Measurements from ENCODE around the gene HOXA13. TPM values are rescaled to one million over a fixed set of nuclear protein-coding genes. Genes with fewer than 3 reads are reported as not detected.

HOXA13 gene
- total RNA-seq, 1 donor from 2014 or later = not detected

DNA sequence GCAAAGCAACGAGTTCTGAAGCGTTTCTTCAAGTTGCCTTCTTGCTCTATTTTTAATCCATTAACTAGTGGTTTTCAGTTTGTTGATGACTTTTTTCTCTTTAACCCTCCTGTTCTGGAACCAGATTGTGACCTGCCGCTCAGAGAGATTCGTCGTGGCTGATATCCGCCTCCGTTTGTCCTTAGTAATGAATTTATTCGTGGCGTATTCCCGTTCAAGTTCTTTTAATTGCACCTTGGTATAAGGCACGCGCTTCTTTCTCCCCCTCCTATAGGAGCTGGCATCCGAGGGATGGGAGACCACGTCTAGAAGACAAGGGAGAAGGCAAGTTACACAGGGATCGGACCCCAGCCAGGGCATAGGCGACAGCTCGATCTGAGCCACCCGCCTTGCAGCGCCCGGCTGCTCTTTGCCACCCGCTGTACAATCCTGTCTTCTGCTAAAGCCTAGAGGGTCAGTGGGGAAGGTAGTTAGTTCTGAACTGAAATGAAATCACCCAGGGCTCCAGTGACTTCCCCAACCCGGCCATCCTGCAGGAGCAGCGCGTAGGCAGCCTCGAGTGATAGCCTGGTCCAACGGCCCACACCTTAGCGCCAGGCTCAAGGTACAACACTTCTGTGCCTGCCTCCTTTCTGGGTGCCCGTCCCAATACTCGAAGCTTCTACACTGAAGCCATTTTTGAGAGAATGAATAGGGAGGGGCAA is 1.6 kb downstream of the HOXA13 start:
- ATAC-seq (no peak), DNase-seq (ENCODE audit: missing footprints) (no peak)
- intact Hi-C loops (cut with DNase I) = loop anchor here (5.0 kb wide), 4 partner anchors 379 to 1654 kb away; no protein-coding TSS in a partner anchor

DNA sequence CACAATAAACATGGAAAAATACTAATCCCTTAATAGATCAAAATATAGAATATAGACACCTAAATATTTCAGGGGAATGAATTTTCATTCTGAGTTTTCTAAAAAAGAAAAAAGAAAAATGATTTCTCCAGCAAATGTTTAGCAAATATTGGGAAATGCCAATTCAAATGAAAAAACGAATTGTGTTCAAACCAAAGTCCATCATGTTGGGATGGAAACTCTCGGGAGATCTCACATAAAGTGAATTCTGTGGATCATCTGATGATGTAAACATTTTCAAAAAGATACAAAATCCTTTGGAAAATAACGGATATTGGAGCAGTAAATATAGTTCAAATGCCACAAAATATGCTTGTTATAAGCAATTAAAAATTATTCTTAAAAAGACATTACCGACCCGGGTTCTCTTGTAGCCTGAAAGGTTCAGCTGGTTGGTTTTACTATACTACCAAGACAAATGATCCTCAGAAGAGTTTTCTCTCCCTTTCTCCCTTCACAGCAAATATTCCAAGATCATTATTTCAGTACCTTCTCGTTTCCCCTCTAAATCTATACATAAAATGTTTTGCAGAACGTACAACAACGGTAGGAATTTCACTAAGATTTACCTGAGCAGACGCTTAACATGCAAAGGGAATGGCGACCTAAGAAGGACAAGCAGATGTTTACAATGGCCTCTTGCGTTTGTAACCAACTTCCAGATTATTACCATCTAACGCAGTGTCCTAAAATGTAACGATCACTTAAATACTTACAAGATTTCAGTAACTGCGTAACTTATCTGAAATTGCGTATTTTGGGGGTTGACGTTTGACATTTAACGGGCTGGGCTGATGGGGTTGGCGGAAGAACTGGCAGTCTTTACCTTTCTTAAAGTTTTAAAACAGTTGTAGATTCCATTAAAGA is 2.5 kb downstream of the HOXA13 start:
- intact Hi-C loops (cut with DNase I) = loop anchor here (2.0 to 5.0 kb wide), 5 partner anchors 380 to 1655 kb away; no protein-coding TSS in a partner anchor
- DNase-seq (ENCODE audit: missing footprints) = no peak
- ATAC-seq = no peak

DNA sequence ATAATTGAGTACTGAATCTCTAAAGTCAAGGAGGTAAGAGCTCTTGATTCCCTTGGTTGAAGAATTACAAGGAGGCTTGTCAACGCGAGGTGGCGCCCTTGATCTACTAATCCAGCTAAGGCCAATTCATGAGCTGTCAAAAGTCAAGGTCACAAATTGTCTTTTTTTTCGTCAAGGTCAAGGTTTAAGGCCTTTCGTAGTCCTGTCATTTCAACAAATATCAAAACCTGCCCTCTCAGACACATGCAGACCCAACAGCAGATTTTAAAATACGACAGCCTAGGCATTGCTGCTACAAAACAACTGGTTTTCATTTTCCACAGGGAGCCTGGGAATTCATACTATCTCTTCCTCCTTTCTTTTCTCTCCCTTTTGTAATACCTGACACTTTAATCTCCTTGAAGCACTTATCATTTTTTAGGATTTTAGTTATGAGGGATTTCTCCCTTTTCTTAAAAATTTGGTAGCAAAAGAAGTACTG is 3.6 kb downstream of the HOXA13 start:
- intact Hi-C loops (cut with DNase I) = loop anchor here (2.0 to 5.0 kb wide), 5 partner anchors 381 to 1656 kb away; no protein-coding TSS in a partner anchor
- DNase-seq (ENCODE audit: missing footprints) = peak; percentile 88
- peak; percentile 50 for ATAC-seq

DNA sequence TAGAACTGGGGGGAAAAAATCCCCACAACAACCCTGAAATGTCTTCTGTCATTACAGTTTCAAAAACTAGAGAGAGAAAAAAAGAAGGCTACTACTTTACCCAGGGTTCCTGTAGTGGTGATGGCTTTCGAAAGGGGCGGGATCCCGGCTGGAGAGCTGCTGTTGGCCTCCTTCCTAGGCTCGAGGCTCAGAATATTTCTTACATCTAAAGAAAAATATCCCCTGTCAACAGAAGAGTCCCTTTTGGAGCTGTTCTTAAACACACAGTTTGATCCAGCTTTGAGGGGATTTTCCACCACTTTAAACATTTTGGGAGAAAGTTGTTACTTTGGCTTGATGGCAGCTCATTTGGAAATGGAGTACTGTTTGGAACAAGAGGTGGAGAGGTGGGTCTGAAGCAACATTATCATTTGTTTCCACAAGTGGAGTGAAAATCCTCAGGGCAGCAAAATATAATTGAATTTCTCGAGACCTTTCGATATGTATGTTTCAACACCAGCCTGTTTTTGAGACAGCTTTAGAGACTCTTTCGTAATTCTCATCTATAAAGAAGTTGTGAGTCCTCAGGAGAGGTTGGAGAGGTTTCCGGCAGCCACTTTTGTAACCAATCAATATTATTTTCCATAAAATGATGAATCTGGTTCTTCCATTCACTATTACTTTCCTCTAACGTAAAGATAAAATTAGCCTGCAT is 5.1 kb downstream of the HOXA13 start:
- intact Hi-C loops (cut with DNase I) = loop anchor here (5.0 kb wide), 4 partner anchors 382 to 1657 kb away; no protein-coding TSS in a partner anchor
- ATAC-seq = no peak
- DNase-seq (ENCODE audit: missing footprints) = no peak

DNA sequence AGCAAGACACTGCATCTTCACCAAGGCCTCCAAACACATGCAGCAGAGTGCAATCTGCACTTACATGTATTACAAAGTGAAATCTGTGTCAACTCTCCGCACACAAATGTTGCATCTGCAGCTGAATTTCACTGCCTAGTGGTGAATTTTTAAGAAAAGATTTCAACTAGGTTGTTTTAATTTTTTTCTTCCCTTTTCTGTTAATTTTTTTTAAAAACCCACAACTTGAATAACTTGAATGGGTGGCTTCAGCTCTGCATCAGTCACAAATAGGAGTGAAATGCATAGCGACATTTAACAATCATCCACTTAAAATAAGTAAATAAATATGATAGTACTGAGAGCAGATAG is 5.9 kb downstream of the HOXA13 start:
- ATAC-seq (no peak), DNase-seq (ENCODE audit: missing footprints) (no peak)
- intact Hi-C loops (cut with DNase I) = no loop called here

DNA sequence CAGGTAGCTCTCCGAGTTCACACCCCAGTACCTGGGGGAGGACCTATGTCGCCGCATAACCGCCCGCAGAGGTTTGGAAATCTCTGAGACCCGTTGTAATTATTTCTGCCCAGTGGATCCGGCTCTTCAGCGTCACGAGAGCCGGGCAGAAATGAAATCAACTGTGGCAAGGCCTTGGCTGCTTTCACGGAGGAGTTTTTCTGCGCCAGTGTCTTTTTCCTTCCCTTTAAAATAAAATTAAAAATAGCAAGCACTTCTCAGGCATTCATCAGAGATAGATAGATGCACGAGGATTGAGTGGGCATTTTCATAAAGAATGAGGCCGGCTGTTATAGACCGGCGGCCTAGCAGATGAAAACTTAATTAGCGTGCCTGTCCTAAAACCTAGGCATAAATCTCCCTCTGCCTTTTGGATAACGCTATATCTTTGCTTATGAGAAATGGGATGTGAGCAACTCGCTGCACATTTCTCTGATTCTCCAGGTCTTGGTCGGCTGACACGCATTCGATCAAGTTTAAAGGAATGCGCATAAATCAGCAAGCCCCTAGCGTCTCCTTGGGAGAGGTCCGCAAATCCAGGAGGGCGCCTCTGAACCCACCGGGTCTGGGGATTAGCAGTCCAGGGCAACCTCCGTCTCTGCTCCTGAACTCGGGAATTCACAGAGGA is 6.4 kb downstream of the HOXA13 start:
- intact Hi-C loops (cut with DNase I) = no loop called here
- DNase-seq (ENCODE audit: missing footprints) = no peak
- no peak for ATAC-seq

DNA sequence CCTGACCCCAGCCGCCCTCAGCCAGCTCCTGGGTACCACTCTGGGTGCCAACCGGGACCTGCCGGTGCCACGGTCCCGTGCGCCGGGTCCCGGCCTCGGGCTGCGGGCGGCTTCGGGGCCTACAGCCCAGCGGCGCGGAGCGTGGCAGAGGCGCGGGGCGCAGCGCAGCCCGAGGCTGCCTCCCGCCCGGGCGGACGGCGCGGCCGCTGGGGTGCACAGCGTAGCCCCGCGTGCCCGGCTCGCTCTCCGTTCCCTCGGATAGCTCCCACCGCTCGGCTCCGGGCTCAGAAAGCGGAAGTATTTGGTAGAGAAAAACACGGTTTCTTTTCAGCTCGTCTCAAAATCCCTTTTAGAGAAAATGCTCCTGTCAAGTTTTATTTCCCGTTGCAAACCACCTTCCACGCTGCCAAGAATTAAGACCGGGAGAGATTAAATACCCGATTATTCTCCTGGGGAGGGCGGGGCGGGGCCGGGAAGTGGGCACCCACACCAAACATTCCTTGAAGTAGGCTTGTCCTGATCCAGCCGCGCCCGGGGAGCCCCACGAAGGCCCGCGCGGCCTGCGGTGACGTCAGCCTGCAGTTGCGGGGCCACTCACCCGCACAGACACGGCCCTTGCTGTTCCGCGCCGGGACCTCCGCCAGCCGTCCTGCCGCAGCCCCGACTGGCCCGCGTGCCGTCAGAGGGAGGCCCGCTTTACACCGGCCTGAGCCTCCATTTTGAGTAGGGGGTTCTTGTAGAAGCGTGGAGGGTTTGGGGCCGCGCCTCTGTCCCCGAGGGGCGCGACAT is 7.2 kb downstream of the HOXA13 start:
- intact Hi-C loops (cut with DNase I) = no loop called here
- peak; percentile 84 for DNase-seq (ENCODE audit: missing footprints)
- ATAC-seq = no peak

DNA sequence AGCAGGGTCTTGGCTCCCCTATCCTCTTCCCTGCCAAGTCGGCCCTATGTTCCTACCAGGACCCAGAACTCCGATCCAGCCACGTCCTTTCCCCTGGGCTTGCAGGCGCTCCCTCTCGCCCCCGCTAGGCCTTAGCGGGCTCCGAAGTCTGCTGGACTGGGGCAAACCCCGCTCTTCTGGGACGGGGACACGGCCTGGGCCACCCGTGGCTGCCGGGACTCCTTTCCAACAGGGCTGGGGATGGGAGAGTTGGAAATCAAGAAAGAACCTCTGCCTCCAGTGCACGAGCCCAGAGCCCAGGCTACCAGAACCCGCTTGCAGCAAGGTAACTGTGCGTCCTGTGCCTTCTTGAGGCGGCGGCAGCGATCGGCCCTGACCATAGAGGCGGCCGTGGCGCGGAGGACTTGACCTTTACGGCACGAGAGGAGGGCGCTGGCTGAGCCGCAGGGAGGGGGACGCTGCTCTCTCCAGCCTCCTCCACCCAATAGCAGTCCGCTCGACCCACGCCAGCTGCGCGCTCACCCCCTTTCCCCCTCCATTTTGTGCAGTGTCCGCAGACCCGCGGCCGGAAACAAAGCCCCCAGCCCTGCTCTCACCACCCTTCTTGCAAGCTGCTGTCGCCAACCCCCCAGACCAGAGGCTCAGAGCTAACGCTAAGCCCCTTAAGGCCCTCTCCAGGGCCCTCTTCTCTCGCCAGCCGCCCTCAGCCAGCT is 7.9 kb downstream of the HOXA13 start:
- intact Hi-C loops (cut with DNase I) = no loop called here
- DNase-seq (ENCODE audit: missing footprints) (no peak), ATAC-seq (no peak)

DNA sequence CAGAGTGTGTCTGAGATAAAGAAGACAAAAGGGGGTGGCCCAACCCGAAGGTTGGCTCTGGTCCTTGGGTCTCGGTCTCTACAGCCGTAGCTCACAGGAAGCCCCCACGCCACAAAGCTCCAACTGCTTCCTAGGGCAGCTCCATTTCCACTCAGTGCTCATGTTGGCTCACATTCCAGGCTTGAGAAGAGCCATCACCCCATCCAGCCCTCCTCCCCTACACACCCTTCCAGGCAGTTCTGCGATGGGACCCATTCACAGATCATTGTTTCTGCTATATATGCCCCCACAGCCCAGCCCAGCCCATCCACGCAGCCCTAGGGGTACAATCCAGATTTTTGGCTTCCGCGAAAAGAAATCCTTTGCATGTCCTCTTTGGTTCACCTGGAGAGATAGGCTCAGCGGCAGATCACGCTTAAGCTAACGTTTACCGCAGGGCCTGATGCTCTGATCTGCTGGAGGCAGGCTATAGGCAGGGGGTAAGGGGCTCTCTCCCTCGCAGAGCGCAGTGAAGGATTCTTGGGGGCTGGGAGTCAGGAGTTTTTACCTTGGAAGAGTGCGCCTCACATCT is 8.6 kb downstream of the HOXA13 start:
- DNase-seq (ENCODE audit: missing footprints) = no peak
- intact Hi-C loops (cut with DNase I) = no loop called here
- no peak for ATAC-seq

DNA sequence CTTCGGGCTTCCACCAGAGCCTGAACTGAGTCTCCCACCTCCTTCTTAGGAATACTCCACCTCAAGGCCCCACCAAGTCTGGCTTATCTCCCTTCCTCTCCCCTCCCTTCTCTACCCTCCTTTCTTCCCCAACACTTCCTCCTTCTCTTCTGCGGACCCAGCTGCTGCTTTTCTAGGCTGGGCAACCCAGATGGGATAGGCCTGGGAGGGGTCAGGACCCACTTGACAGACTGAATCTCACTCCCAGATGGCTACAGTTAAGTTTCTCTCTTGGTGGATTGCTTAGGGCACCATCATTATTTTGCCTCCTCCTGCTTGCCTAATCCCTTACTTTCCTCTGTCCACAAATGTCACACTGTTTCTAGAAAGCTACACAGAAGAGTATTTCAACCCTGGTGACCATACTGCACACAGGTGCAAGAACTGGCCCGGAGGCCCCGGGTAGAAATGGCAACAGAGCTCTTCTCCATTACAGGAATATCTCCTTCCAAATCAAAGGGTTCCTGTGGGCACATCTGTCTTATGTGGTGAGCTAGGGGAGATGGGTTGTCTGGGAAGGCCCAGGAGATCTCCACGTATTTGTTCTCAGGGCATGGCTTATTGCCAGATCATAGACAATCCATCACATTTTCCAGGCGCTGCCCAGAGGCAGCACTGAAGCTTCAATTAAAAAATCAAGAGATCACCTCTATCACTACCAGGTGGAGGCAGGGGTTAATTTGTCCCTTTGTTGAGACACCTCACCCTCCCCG is 9.7 kb downstream of the HOXA13 start:
- DNase-seq (ENCODE audit: missing footprints) (no peak), ATAC-seq (no peak)
- intact Hi-C loops (cut with DNase I) = no loop called here

DNA sequence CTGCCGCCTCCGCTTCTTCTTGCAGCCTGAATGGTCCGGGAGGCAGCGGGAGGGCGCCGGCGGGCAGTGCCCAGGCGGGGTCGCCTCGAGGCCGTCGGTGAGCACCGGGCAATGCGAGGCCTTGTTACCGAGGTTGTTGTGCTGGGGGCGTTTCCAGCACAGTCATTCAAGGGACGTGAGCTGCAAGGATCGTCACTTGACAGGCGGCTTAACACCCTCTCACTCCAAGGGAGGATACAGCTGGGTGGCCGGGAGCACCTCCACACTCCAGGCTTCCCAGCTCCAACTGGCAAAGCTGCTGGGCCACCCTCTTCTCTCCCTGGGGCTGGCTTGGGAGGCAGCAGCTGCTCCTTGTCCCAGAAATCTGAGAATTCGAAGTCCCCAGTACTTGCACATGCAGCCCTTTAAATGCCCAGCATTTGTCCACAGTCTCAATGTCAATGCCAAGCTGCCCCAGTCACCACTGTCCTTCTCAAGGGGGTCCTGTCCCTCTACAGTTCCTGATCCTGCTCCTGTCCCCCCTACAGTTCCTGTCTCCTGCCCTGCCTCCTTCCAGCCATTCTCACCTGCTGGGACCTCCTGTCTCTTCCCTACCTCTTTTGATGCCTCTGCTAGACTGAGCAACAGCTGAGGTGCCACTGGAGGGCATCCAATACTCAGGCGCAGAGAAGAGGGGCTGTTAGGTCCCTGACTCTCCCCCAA is 10.4 kb downstream of the HOXA13 start:
- DNase-seq (ENCODE audit: missing footprints) (no peak), ATAC-seq (no peak)
- intact Hi-C loops (cut with DNase I) = no loop called here

DNA sequence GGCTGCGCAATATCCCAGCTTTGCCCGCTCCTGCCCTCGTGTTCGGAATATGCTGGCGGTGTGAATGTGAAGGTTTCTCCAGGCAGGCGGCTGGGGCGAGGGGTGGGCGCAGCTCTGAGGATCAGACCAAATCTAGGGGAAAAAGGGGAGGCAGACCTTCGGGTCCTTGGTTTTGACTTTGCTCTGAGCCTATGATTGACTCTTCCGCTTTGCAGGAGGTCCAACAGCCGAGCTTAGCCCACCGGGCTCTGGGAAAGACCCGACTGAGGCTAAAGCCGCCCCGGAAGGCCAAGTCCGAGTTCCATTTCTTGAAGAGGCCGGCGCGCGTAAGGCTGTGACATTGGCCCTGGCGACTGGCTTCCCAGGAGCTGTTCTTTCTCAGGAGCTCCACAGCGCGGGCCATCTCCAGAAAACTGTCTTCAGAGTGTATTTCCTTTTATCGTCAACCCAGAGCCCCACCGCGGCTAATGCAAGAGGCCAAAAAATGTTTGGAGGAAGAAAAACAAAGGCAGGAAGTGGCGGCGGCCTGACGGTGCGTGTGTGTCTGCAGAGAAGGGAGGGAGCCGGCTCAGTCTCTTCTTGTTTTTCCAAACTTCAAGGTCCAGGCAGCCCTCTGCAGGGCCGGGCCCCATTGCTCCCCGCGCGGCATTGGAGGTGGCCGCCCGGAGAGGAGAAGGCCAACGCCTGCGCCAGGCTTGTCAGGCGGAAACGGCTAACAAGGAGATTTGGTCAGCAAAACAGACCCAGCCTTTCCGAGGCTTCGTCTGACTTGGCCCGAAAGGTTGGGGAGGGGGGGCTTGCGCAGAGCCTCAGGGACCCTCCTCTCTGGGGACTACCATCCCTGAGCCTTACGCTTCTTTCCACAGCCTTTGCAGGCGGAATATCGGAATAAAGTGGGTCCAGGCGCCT is 11.3 kb downstream of the HOXA13 start:
- no peak for DNase-seq (ENCODE audit: missing footprints)
- no peak for ATAC-seq
- intact Hi-C loops (cut with DNase I) = no loop called here

DNA sequence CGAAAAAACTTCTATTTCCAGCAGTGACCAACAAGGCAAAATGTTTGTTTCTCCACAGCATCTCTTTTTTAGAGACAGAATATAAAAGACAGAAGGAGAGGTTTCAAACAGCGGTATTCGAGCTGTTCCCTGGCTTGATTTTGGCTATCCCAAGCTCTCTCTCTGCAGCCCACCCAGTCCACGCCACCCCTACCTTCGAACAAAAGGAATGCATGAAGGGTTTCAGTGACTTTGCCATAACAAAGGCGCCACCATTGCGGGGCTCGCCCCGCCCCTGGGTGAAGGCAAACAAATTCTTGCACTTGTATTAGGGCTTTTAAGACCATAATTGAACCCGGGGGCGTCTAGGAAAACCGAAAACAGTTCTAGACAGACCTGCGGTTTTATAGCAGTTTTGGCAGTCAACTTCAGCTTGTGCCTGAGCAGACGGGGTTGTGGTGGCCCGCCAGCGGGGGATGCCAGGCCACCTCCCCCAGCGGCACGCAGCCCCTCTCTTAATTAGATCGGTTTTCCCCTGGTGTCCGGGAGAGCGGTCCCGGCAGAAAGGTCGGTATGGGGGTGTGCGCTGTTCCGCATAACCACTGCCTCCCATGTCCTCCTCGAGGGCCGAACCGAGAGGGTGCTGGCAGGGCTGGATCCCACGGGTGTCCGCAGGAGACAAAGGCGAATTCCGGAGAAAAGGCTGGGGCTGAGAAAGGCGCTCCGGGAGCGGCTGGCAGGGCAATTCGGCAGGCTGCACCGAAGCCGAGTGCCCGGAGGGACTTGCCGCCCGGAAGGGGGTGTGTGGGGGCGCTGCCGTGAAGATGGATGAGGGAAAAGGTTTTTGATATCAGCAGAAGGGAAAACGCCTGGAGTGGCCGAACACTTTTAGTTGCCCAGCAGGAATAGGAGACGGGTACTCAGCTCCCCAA is 12.2 kb downstream of the HOXA13 start:
- no peak for ATAC-seq
- DNase-seq (ENCODE audit: missing footprints) = no peak
- intact Hi-C loops (cut with DNase I) = no loop called here
